GM12892 (cell line): ENCODE measurements around the gene DDX27.

ENCODE experiments used
- POLR2A ChIP-seq: IDR thresholded peaks from 2 replicates; pipeline ENCODE4 v1.6.1; 2011; ENCODE audit warnings: low read depth, low read length, control low read depth
- POLR2AphosphoS5 ChIP-seq: IDR thresholded peaks from 2 replicates; pipeline ENCODE4 v1.6.1; 2011; ENCODE audit warnings: low read depth, low read length, control low read depth
- TAF1 ChIP-seq: IDR thresholded peaks from 2 replicates; pipeline ENCODE4 v1.6.1; 2011; ENCODE audit warnings: low read depth, mild to moderate bottlenecking, control low read depth, low read length, borderline replicate concordance

DNA sequence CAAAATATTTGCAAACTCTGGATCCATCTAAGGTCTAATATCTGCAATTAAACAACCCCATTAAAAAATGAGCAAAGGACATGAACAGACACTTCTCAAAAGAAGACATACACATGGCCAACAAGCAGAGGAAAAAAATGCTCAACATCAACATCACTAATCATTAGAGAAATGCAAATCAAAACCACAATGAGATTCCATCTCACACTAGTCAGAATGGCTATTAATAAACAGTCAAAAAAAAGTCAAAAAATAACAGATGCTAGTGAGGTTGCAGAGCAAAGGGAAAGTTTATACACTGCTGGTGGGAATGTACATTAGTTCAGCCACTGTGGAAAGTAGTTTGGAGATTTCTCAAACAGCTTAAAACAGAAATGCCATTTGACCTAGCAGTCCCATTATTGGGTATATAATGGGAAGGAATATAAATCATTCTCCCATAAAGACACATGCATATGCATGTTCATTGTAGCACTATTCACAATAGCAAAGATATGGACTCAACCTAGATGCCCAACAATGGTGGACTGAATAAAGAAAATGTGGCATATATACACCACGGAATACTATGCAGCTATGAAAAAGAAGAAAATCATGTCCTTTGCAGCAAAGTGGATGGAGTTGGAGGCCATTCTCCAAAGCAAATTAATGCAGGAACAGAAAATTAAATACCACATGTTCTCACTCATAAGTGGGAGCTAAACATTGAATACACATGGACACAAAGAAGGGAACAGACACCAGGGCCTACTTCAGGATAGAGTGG, 49.6 kb downstream of the DDX27 start:
- TF ChIP-seq POLR2A (no peak), TAF1 (no peak), POLR2AphosphoS5 (no peak)
